ENCODE data around the gene TBPL2.

Gene TBPL2

GRCh38 chr14:55377236-55377635 lies 63.2 kb downstream of the TBPL2 start:
- in situ Hi-C loops (cut with HindIII; ENCODE audit: low sequenced_read_pairs) = no loop called here

GRCh38 chr14:55374771-55375170 lies 65.6 kb downstream of the TBPL2 start:
- H3K4me3 ChIP-seq (ENCODE audit: low read depth, low read length) = no peak overlapping the region
- DNase-seq (ENCODE audit: low read depth) = no peak
- TF ChIP-seq, protein P1, sequence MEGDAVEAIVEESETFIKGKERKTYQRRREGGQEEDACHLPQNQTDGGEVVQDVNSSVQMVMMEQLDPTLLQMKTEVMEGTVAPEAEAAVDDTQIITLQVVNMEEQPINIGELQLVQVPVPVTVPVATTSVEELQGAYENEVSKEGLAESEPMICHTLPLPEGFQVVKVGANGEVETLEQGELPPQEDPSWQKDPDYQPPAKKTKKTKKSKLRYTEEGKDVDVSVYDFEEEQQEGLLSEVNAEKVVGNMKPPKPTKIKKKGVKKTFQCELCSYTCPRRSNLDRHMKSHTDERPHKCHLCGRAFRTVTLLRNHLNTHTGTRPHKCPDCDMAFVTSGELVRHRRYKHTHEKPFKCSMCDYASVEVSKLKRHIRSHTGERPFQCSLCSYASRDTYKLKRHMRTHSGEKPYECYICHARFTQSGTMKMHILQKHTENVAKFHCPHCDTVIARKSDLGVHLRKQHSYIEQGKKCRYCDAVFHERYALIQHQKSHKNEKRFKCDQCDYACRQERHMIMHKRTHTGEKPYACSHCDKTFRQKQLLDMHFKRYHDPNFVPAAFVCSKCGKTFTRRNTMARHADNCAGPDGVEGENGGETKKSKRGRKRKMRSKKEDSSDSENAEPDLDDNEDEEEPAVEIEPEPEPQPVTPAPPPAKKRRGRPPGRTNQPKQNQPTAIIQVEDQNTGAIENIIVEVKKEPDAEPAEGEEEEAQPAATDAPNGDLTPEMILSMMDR (IDR thresholded peaks at IDR 0.05; ENCODE audit: low read depth, low read length, missing control alignments) = no peak
- in situ Hi-C loops (cut with HindIII; ENCODE audit: low sequenced_read_pairs) = no loop called here

More at GRCh38 chr14:55377236-55377635, 63.2 kb downstream of the TBPL2 start:
- TF ChIP-seq, protein P1 (IDR thresholded peaks at IDR 0.05; ENCODE audit: low read depth, low read length, missing control alignments) = no peak
- H3K4me3 ChIP-seq (ENCODE audit: low read depth, low read length) = no peak overlapping the region
- no peak for DNase-seq (ENCODE audit: low read depth)

GRCh38 chr14:55373784-55374705 lies 66.4 kb downstream of the TBPL2 start:
- DNase-seq (ENCODE audit: low read depth) = peak; percentile 8
- H3K4me3 ChIP-seq (ENCODE audit: low read depth, low read length) = no peak overlapping the region
- TF ChIP-seq, protein P1 (IDR thresholded peaks at IDR 0.05; ENCODE audit: low read depth, low read length, missing control alignments) = no peak
- in situ Hi-C loops (cut with HindIII; ENCODE audit: low sequenced_read_pairs) = no loop called here

DNA sequence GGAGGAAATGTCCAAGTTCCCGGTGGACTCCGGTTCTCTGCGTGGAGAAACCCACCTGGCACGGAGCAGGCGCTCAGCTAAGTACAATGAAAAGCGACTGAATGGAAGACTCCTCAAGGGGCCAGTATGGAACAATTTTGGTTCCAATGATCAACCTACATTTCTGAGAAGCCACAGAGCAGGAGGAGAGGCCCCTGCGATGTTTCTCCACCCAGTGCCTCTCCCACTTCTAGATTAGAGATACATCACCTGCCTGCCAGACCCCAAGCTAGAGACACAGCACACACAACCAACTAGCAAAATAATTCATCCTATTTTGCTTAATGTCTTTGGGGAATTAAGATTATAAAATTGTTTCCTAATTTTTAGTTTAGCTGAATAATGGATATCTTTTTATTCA lies 67.6 kb downstream of the TBPL2 start:
- no peak for DNase-seq (ENCODE audit: low read depth)
- no peak overlapping the region for H3K4me3 ChIP-seq (ENCODE audit: low read depth, low read length)
- in situ Hi-C loops (cut with HindIII; ENCODE audit: low sequenced_read_pairs) = no loop called here
- TF ChIP-seq, protein P1 (IDR thresholded peaks at IDR 0.05; ENCODE audit: low read depth, low read length, missing control alignments) = no peak

- in situ Hi-C loops (cut with HindIII; ENCODE audit: low sequenced_read_pairs) = no loop called here
- DNase-seq (ENCODE audit: low read depth) = no peak
- TF ChIP-seq, protein P1 (IDR thresholded peaks at IDR 0.05; ENCODE audit: low read depth, low read length, missing control alignments) = no peak
- no peak overlapping the region for H3K4me3 ChIP-seq (ENCODE audit: low read depth, low read length)
Observed at GRCh38 chr14:55372423-55372822, 68.0 kb downstream of the TBPL2 start.

DNA sequence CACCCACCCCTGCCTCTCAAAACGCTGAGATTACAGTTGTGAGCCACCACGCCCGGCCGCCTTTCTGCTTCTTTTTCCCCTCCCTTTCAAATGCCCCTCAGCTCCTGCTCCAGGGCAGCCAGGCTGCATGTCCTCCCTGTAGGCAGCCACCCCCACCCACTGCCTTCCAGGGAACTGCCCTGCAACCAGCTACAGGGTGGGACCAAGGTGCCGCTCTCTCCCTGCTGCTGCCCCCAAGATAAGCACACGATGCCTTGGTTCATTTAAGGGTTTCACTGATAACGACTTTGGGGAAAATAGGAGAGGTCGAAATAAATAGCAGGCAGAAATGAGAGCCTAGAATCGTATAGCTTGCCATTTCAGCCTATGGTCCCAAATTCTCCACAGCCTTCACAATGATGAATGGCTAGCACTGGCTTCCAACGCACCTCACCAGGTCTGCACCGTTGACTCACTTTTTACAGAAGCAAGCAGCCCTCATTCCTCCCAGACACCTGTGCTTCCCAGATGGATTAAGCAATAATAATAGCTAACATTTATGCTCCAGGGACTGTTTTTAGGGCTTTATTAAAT lies 69.4 kb downstream of the TBPL2 start:
- in situ Hi-C loops (cut with HindIII; ENCODE audit: low sequenced_read_pairs) = no loop called here
- DNase-seq (ENCODE audit: low read depth) = no peak
- TF ChIP-seq, protein P1 (IDR thresholded peaks at IDR 0.05; ENCODE audit: low read depth, low read length, missing control alignments) = no peak
- no peak overlapping the region for H3K4me3 ChIP-seq (ENCODE audit: low read depth, low read length)

All from astrocyte of the cerebellum (primary cell).